B cell (primary cell): ENCODE data around the gene TMEM43.

ENCODE experiments used
- CTCF ChIP-seq: fragments of 200-600 bp; IDR thresholded peaks from one replicate; pipeline ENCODE4 v1.8.0; 2022; ENCODE audit warnings: antibody characterized with exemption, mild to moderate bottlenecking
- EZH2 ChIP-seq: IDR thresholded peaks from 2 replicates; pipeline ENCODE4 v1.6.1; 2012; ENCODE audit warnings: borderline replicate concordance, low read depth, mild to moderate bottlenecking, moderate library complexity, low read length; ENCODE audit not compliant: insufficient read depth, poor library complexity, severe bottlenecking

GRCh38 chr3:14141144-14141543, 16.3 kb downstream of the TMEM43 start:
- no peak for TF ChIP-seq EZH2
- no peak for TF ChIP-seq CTCF
